ENCODE measurements around the gene PTMS. TPM values are rescaled to one million over a fixed set of nuclear protein-coding genes. Genes with fewer than 3 reads are reported as not detected.
A peak's percentile ranks its signal among the peaks of the same experiment; 100 is the strongest.

The PTMS gene
- total and polyA plus RNA-seq, 2 of the 13 experiments (the other 11 are each of a cell fraction or from before 2014, with no cell fraction given) = 40.5 to 82.4 TPM

DNA sequence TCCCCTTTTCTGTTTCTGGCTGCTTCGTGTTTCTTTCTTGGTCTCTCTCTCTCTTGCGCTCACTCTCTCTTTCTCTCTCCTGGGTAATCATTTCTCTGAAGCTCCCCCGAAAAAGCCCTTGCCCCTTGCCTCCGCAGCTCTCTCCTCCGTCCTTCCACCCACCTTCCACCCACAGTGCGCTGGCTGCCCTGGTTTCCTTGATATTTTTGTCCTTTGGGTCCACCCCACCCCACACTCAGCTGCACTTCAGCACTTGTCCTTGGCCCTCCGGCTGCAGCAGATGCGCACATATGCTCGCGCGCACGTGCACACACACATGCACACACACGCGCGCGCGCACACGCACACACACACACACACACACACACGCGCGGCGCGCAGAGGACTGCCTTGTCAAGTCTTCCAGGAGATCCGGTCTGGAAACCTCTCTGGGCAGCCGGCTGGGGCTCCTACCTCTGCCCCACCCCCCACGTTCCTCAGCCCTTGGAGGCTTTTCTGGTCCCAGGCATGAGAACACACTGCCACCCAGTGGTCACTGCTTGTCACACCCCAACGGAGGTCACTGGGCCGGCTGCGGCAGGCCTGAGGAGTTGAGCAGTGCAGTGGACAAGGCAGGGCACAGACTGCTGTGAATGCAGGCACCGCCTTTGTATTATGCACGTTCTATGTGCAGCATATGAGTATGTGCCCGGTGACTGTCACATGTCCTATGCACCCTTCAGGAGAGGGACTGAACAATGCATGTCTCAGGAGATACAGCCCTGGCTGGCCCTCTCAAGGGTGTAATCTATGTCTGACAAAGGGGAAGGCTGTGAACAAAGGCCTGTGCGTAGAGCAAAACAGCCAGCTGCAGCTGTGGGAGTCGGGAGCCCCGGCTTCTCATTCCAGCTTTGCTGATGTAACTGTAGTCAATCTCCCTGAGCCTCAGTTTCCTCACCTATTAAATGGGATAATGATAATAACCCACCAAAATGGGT, 12.7 kb downstream of the PTMS start (continued):
- TF ChIP-seq ESRRA (CRISPR knock-in tag; IDR thresholded peaks at IDR 0.05; ENCODE audit: low read depth) = peak; percentile 62; the same call in 1 of the 2 replicates
- no peak for TF ChIP-seq ZNF362 (CRISPR knock-in tag; IDR thresholded peaks at IDR 0.05; ENCODE audit: borderline replicate concordance)
- peak; percentile 77; the same call in 1 of the 2 replicates for TF ChIP-seq ZKSCAN5 (CRISPR knock-in tag; IDR thresholded peaks at IDR 0.05)
- TF ChIP-seq ATF2 (CRISPR knock-in tag; IDR thresholded peaks at IDR 0.05) = peak; percentile 56; the same call in 1 of the 2 replicates
- no peak for TF ChIP-seq CCAR2 (optimal IDR thresholded peaks at IDR 0.05; ENCODE audit: low read depth, low read length)
- no peak for TF ChIP-seq ZBTB7A (CRISPR knock-in tag; IDR thresholded peaks at IDR 0.05)
- TF ChIP-seq FOXJ3 (CRISPR knock-in tag; IDR thresholded peaks at IDR 0.05; ENCODE audit: borderline replicate concordance) = no peak
- TF ChIP-seq CBX5 (CRISPR knock-in tag; IDR thresholded peaks at IDR 0.05; ENCODE audit: borderline replicate concordance) = peak; percentile 92; the same call in 1 of the 2 replicates
- TF ChIP-seq IRF2 (CRISPR knock-in tag; IDR thresholded peaks at IDR 0.05) = peak; percentile 72; the same call in 1 of the 2 replicates
- 0 out of 2 replicates have a peak, but pooled peaks have one; percentile 59 for TF ChIP-seq ZNF451 (CRISPR knock-in tag; IDR thresholded peaks at IDR 0.05)
- no peak for TF ChIP-seq ZNF652 (CRISPR knock-in tag; IDR thresholded peaks at IDR 0.05; ENCODE audit: borderline replicate concordance, low read depth)
- no peak; the same call in 1 of the 2 replicates for TF ChIP-seq ZNF556 (CRISPR knock-in tag; IDR thresholded peaks at IDR 0.05; ENCODE audit: borderline replicate concordance)
- TF ChIP-seq ZNF598 (CRISPR knock-in tag; IDR thresholded peaks at IDR 0.05; ENCODE audit: borderline replicate concordance) = no peak
- TF ChIP-seq MTF1 (CRISPR knock-in tag; IDR thresholded peaks at IDR 0.05) = no peak
- TF ChIP-seq FOSL2 (CRISPR knock-in tag; IDR thresholded peaks at IDR 0.05) = peak; percentile 50
- TF ChIP-seq, protein P1, sequence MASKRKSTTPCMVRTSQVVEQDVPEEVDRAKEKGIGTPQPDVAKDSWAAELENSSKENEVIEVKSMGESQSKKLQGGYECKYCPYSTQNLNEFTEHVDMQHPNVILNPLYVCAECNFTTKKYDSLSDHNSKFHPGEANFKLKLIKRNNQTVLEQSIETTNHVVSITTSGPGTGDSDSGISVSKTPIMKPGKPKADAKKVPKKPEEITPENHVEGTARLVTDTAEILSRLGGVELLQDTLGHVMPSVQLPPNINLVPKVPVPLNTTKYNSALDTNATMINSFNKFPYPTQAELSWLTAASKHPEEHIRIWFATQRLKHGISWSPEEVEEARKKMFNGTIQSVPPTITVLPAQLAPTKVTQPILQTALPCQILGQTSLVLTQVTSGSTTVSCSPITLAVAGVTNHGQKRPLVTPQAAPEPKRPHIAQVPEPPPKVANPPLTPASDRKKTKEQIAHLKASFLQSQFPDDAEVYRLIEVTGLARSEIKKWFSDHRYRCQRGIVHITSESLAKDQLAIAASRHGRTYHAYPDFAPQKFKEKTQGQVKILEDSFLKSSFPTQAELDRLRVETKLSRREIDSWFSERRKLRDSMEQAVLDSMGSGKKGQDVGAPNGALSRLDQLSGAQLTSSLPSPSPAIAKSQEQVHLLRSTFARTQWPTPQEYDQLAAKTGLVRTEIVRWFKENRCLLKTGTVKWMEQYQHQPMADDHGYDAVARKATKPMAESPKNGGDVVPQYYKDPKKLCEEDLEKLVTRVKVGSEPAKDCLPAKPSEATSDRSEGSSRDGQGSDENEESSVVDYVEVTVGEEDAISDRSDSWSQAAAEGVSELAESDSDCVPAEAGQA (IDR thresholded peaks at IDR 0.05; ENCODE audit: low read depth) = no peak
- TF ChIP-seq, protein P1 (CRISPR knock-in tag; IDR thresholded peaks at IDR 0.05; ENCODE audit: borderline replicate concordance) = no peak
- TF ChIP-seq, protein P2, sequence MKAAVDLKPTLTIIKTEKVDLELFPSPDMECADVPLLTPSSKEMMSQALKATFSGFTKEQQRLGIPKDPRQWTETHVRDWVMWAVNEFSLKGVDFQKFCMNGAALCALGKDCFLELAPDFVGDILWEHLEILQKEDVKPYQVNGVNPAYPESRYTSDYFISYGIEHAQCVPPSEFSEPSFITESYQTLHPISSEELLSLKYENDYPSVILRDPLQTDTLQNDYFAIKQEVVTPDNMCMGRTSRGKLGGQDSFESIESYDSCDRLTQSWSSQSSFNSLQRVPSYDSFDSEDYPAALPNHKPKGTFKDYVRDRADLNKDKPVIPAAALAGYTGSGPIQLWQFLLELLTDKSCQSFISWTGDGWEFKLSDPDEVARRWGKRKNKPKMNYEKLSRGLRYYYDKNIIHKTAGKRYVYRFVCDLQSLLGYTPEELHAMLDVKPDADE (CRISPR knock-in tag; IDR thresholded peaks at IDR 0.05) = no peak
- TF ChIP-seq KDM1A (CRISPR knock-in tag; IDR thresholded peaks at IDR 0.05) = no peak

Data from HepG2 (cell line).